HEK293 (cell line): Measurements from ENCODE around the gene PPP2R3C.

Experiments
- CTCF ChIA-PET: fragments of 350-600 bp; formaldehyde crosslinking; extraction: SDS; loops from one replicate; lab custom pipeline; 2021; ENCODE audit warnings: antibody characterized with exemption; lab: Yijun Ruan, JAX
- POLR2A ChIA-PET: fragments of 300-600 bp; formaldehyde crosslinking; extraction: SDS; loops from one replicate; lab custom pipeline; 2020; ENCODE audit warnings: antibody characterized with exemption, inconsistent platforms; lab: Yijun Ruan, JAX
- H3K27ac ChIP-seq: fragments of 200-500 bp; sonication (Bioruptor generic); 2 replicates; pipeline ENCODE4 v1.5.1; 2014; ENCODE audit warnings: low read depth, low read length, control low read depth, inconsistent platforms; ENCODE audit errors: extremely low read depth
- H3K36me3 ChIP-seq, 2 experiments: fragments of 200-500 bp in 1 of 2; sonication (Bioruptor generic) in 1 of 2; 1 replicate in 1 of 2; 2 replicates in 1 of 2; pipeline ENCODE4 v1.5.1; 2014 to 2017; ENCODE audit warnings: inconsistent platforms in 2 of 2, low read length in 2 of 2; ENCODE audit not compliant: control insufficient read depth in 2 of 2, insufficient read depth in 1 of 2
- H3K4me1 ChIP-seq: fragments of 200-500 bp; sonication (Bioruptor generic); 2 replicates; pipeline ENCODE4 v1.5.1; 2014; ENCODE audit warnings: mild to moderate bottlenecking, low read length, inconsistent platforms; ENCODE audit not compliant: control insufficient read depth, insufficient read depth
- H3K4me3 ChIP-seq: 2 replicates; pipeline ENCODE4 v1.5.1; 2011; ENCODE audit warnings: low read depth, mild to moderate bottlenecking, control low read depth, low read length, moderate library complexity
- H3K9me3 ChIP-seq: fragments of 200-500 bp; sonication (Bioruptor generic); 2 replicates; pipeline ENCODE4 v1.5.1; 2014; ENCODE audit warnings: low read depth, low read length, inconsistent platforms; ENCODE audit not compliant: control insufficient read depth, insufficient read depth
- KLF10 ChIP-seq: fragments of 450-650 bp; IDR thresholded peaks from 2 replicates; pipeline ENCODE4 v1.5.1; 2018; ENCODE audit warnings: missing biosample characterization, mild to moderate bottlenecking, missing genetic modification characterization
- KLF16 ChIP-seq: fragments of 450-650 bp; formaldehyde crosslinking; IDR thresholded peaks from 2 replicates; pipeline ENCODE4 v1.5.1; 2017; ENCODE audit warnings: missing biosample characterization, missing genetic modification characterization
- PRDM6 ChIP-seq: fragments of 450-650 bp; formaldehyde crosslinking; IDR thresholded peaks from 2 replicates; pipeline ENCODE4 v1.5.1; 2017; ENCODE audit warnings: missing biosample characterization, missing genetic modification characterization
- ZBTB44 ChIP-seq: fragments of 450-650 bp; IDR thresholded peaks from 2 replicates; pipeline ENCODE4 v1.5.1; 2018; ENCODE audit warnings: missing biosample characterization, mild to moderate bottlenecking, missing genetic modification characterization
- ZBTB48 ChIP-seq: fragments of 450-650 bp; formaldehyde crosslinking; IDR thresholded peaks from 2 replicates; pipeline ENCODE4 v1.5.1; 2016; ENCODE audit warnings: missing biosample characterization, missing genetic modification characterization
- ZNF146 ChIP-seq: fragments of 450-650 bp; formaldehyde crosslinking; IDR thresholded peaks from 2 replicates; pipeline ENCODE4 v1.5.1; 2016; ENCODE audit warnings: missing biosample characterization, missing genetic modification characterization
- ZNF24 ChIP-seq: fragments of 450-650 bp; formaldehyde crosslinking; IDR thresholded peaks from 2 replicates; pipeline ENCODE4 v1.5.1; 2016; ENCODE audit warnings: missing biosample characterization, missing genetic modification characterization
- ZNF394 ChIP-seq: fragments of 450-650 bp; formaldehyde crosslinking; IDR thresholded peaks from 2 replicates; pipeline ENCODE4 v1.5.1; 2016; ENCODE audit warnings: missing biosample characterization, missing genetic modification characterization, mild to moderate bottlenecking, moderate library complexity, borderline replicate concordance
- ZNF621 ChIP-seq: fragments of 450-650 bp; formaldehyde crosslinking; IDR thresholded peaks from 2 replicates; pipeline ENCODE4 v1.5.1; 2017; ENCODE audit warnings: missing biosample characterization, missing genetic modification characterization
- ZNF654 ChIP-seq: fragments of 450-650 bp; formaldehyde crosslinking; IDR thresholded peaks from 2 replicates; pipeline ENCODE4 v1.5.1; 2016; ENCODE audit warnings: low read depth, missing biosample characterization, missing genetic modification characterization
- ZNF664 ChIP-seq: fragments of 450-650 bp; formaldehyde crosslinking; IDR thresholded peaks from 2 replicates; pipeline ENCODE4 v1.5.1; 2016; ENCODE audit warnings: missing biosample characterization, missing genetic modification characterization
- ZSCAN23 ChIP-seq: fragments of 450-650 bp; formaldehyde crosslinking; IDR thresholded peaks from 2 replicates; pipeline ENCODE4 v1.5.1; 2016; ENCODE audit warnings: missing biosample characterization, missing genetic modification characterization
- TF ChIP-seq, protein P1 (sequence below): fragments of 450-650 bp; formaldehyde crosslinking; IDR thresholded peaks from 2 replicates; pipeline ENCODE4 v1.5.1; 2017; ENCODE audit warnings: missing biosample characterization, missing genetic modification characterization

The PPP2R3C gene

DNA sequence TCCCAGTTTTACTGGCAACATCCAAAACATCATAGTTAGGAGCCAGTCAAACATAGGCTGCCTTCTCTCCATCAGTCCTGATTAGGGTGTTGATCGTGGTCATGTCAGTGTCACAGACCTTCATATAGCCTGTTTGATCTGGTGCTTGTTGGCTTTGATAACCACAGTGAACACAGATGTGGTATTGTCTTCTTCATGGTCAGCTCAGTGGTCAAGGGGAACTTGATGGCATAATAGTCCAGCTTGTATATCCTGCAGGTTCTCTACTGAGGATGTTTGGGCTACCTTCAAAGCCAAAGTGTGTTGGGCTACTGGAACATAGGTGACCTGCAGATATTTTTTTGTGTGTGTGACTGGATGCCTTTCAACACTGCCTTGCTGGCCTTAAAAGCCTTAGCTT, 22.2 kb upstream of the PPP2R3C start:
- H3K4me1 ChIP-seq, result no peaks in the 10 kb centered on the region
- ChIA-PET POLR2A (interaction anchor here (0.5 to 2.1 kb wide), 2 partner anchors 128 to 260 kb away, joined by 3 to 7 read pairs; partner anchors contain the start of gene NFKBIA), CTCF (interaction anchor here (0.7 to 6.2 kb wide), 5 partner anchors 24 to 521 kb away, joined by 3 to 70 read pairs (median 10); no protein-coding TSS in a partner anchor)
- H3K4me3 ChIP-seq, result no peak overlapping the region
- H3K36me3 ChIP-seq, result peaks cover 0 to 8% of the 10 kb centered on the region in 2 experiments; a peak in 2 of 3 replicates
- H3K27ac ChIP-seq, result no peak overlapping the region
- no peak for TF ChIP-seq ZBTB44 (tag by site-specific recombination)
- no peak for TF ChIP-seq ZNF621
- no peak for TF ChIP-seq ZNF24 (tag by site-specific recombination)
- no peak for TF ChIP-seq ZNF394 (tag by site-specific recombination)
- TF ChIP-seq ZSCAN23 (tag by site-specific recombination), result no peak
- no peak for TF ChIP-seq KLF10 (tag by site-specific recombination)
- H3K9me3 ChIP-seq, result no peaks in the 10 kb centered on the region

GRCh38 chr14:35140718-35141581, 19.2 kb upstream of the PPP2R3C start:
- peaks cover 3 to 17% of the 10 kb centered on the region in 2 experiments; a peak in 2 of 3 replicates for H3K36me3 ChIP-seq
- no peak overlapping the region for H3K27ac ChIP-seq
- no peak for TF ChIP-seq ZNF146 (tag by site-specific recombination)
- TF ChIP-seq ZNF654 (tag by site-specific recombination), result peak; percentile 57
- H3K4me3 ChIP-seq, result no peak overlapping the region
- CTCF ChIA-PET, result interaction anchor here (0.6 to 6.2 kb wide), 31 partner anchors 9 to 817 kb away, joined by 3 to 70 read pairs (median 4); partner anchors contain the start of genes NFKBIA and PSMA6
- no peaks in the 10 kb centered on the region for H3K4me1 ChIP-seq
- no peaks in the 10 kb centered on the region for H3K9me3 ChIP-seq
- POLR2A ChIA-PET, result interaction anchor here (1.3 to 2.3 kb wide), 2 partner anchors 18 to 263 kb away, joined by 3 to 8 read pairs; partner anchors contain the start of gene NFKBIA

- POLR2A ChIA-PET, result no interaction called here
- H3K36me3 ChIP-seq, result peaks cover 3 to 33% of the 10 kb centered on the region in 2 experiments; a peak in 2 of 3 replicates
- H3K4me3 ChIP-seq, result no peak overlapping the region
- no peaks in the 10 kb centered on the region for H3K9me3 ChIP-seq
- H3K27ac ChIP-seq, result no peak overlapping the region
- no peaks in the 10 kb centered on the region for H3K4me1 ChIP-seq
- TF ChIP-seq, protein P1, sequence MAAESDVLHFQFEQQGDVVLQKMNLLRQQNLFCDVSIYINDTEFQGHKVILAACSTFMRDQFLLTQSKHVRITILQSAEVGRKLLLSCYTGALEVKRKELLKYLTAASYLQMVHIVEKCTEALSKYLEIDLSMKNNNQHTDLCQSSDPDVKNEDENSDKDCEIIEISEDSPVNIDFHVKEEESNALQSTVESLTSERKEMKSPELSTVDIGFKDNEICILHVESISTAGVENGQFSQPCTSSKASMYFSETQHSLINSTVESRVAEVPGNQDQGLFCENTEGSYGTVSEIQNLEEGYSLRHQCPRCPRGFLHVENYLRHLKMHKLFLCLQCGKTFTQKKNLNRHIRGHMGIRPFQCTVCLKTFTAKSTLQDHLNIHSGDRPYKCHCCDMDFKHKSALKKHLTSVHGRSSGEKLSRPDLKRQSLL (tag by site-specific recombination), result no peak
- no peak for TF ChIP-seq ZNF664 (tag by site-specific recombination)
- no peak for TF ChIP-seq KLF16 (tag by site-specific recombination)
- no peak for TF ChIP-seq ZBTB48 (tag by site-specific recombination)
- TF ChIP-seq PRDM6 (tag by site-specific recombination), result no peak
- TF ChIP-seq, all 188 proteins: peak for 0
- CTCF ChIA-PET, result interaction anchor here (0.6 to 3.5 kb wide), 3 partner anchors 268 to 284 kb away, joined by 3 to 15 read pairs (median 3); no protein-coding TSS in a partner anchor
Measured at GRCh38 chr14:35138585-35138984, 16.8 kb upstream of the PPP2R3C start.
